CD4-positive, alpha-beta T cell treated with Interleukin-17A for 1 hour (primary cell): Measurements from ENCODE around the gene PRCD.
"Not testable (repeated sequence)": the region's sequence is repeated elsewhere in the genome, so short reads cannot be mapped to it uniquely, and the experiment has no call there.

Experiments
- DNase-seq: peaks from one replicate; pipeline ENCODE4 v3.0.0-alpha.2; 2020

The PRCD gene

DNA sequence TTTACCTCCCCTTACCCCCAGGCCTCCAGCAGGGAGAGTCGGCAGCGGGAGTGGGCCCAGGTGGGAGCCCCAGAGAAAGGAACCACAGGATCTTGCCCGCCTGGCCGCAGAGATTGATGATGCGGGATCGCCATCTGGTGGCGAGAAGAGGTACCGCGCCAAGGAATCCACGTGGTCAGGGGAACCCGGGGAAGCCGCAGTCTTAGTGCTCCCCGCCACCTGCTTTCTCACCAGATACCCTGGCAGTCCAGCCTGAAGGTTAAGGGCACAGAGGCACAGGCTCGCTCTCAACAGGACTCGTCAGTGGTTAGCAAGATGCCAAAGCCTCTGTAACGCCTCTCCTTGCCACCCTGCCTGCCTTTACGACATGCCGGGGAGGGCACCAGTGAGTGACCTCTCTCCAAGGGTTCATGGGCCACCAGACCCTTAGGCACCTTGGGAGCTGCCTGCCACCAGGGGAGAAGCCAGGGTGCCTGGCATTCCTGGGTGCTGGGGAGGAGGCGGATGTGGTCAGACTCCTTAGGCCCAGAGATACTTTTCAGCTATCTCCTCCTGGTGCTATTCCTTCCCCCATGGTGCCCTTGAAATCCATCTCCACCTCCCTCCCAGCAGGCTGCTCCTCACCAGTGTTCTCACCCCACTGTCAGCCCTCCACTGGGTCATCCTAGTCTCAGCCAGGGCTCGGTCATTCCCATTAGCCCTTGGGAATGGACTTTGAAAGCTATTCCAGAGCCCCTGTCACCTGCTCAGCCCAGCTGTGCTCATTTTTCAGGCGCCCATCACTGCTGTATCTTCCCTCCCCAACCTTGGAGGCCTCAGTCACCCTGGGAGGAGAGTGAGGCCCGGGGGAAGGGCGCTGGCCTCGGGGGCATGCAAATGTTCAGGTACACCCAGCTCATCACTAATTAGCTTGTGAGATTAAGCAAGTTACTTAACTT, 33.2 kb upstream of the PRCD start:
- peak; percentile 93 for DNase-seq

DNA sequence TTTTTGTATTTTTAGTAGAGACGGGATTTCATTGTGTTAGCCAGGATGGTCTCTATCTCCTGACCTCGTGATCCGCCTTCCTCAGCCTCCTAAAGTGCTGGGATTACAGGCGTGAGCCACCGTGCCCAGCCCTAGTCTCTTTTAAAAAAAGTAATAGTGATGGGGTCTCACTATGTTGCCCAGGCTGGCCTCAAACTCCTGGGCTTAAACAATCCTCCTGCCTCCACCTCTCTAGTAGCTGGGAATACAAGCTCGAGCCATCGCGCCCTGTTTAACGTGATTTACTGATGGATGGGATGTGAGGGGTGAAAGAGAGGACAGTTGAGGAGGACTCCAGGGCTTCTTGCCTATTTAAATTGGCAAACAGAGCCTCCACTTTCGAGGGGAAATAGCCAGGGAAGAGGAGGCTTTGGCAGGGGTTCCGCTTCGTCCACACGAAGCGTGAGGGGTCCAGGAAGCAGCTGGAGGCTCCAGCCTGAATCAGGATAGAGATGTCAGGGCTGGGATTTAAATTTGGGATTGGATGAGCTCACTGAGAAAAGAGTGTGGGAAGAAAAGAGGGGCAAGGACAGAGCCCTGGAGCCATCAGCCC, 31.3 kb upstream of the PRCD start:
- not testable (repeated sequence) for DNase-seq

DNA sequence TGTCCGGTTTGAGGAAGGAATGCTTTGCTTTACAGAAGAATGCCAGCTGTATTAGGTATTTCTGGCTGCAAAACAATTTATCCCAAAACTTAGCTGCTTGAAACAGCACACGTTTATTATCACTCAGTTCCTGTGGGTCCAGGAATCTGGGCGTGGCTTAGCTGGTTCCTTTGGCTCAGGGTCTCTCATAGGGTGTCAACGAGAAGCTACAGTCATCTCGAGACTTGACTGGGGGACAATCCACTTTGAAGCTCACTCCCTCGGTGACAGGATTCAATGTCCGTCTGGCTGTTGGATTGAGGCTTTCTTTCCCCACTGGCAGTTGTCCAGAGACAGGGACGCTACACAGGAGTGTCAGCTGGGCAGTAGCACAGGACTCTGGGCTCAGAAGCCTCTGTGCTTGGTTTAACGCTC, 29.0 kb upstream of the PRCD start:
- DNase-seq, result no peak

DNA sequence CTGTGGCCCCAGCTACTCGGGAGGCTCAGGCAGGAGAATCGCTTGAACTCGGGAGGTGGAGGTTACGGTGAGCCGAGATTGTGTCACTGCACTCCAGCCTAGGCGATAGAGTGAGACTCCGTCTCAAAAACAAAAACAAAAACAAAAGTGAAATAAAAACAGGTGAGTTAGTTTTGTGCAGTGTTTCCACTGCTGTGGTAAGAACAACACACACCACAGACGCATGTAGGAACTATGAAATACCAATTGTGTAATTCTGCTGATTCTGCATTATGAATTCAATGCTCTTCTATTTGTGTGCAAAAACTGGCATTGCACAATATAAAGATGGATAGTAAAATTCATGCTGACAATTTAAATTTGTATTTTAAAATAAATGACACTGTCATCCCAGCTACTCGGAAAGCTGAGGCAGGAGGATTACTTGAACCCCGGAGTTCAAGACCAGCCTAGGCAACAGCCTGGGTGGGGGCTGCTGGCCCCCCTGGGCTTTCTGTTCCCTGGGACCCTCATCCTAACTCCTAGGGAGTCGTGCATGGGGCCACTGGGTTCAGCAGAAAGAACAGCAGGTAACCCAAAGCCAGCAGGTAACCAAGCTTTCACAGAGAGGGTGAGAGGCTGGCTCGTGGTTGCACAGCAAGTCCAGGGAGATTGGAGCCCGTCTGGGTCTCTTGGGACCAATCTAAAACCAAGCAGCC, 28.0 kb upstream of the PRCD start:
- DNase-seq, result peak; percentile 27

DNA sequence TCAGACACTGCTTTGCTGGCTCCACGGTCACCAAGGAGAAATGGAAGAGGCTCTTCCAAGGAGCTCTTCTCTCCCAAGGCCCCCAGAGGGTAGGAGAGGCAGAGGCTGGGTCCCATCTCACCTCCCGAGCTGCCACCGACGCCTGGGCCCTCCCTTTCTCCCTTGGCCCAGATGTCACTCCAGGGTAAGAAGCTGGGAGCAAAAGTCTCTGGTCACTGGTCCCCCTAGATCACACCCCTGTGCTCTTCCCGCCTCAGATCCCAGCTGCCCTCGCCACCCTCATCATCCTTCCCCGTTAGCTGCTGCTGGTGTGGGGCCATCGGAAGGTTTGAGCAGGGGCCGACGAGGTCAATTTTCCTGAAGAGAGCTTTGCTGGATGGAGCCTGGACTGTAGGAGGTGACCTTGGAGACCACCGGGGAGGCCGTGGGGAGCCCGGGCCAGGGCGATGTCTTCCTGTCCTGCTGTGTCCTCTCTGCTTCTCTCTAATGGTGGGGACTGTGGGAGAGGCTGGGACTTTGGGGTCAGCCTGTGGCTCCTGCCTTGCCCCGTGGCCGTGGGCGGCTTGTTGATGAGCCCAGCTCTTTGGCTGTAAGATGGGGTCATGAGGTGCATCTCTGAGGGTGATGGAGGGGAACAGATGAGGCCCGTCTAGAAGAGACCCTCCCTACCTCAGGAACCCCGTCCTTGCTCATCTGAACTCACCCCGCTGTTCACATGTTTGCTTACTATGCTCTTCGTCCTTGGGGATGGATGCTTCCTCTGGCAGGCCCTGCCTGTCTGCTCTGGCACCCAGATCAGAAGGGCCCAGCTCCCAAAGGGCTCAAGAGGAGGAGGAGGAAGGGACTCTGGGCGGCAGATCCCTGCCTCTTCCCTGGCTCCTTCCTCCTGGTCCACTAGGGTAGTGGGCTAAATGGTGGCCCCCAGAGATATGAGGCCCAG, 27.2 kb upstream of the PRCD start:
- DNase-seq, result no peak

DNA sequence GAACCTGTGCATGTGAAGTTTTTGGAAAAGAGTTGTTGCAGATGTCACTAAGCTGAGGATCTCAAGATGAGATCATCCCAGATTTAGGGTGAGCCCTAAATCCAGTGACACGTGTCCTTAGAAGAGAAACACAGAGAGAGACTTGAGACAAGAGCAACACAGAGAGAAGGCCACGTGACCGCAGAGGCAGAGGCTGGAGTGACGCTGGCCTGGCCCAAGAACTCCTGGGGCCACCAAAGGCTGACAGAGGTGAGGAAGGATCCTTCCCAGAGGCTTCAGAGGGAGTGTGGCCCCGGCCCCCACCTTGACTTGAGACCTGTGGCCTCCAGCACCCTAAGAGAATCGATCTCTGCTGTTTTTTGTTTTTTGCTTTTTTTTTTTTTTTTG, 26.5 kb upstream of the PRCD start:
- DNase-seq, result no peak

DNA sequence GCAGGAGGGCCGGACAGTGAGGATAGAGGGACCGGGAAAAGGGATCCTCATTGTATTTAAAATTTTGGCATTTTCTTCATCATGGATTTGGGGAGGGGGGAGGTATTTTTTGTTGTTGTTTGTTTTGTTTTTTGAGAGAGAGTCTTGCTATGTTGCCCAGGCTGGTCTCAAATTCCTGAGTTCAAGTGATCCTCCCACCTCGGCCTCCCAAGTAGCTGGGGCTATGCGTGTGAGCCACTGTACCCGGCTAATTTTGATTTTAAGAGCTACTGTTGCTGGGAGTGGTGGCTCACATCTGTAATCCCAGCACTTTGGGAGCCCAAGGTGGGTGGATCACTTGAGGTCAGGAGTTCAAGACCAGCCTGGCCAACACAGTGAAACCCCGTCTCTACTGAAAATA, 25.5 kb upstream of the PRCD start:
- not testable (repeated sequence) for DNase-seq

DNA sequence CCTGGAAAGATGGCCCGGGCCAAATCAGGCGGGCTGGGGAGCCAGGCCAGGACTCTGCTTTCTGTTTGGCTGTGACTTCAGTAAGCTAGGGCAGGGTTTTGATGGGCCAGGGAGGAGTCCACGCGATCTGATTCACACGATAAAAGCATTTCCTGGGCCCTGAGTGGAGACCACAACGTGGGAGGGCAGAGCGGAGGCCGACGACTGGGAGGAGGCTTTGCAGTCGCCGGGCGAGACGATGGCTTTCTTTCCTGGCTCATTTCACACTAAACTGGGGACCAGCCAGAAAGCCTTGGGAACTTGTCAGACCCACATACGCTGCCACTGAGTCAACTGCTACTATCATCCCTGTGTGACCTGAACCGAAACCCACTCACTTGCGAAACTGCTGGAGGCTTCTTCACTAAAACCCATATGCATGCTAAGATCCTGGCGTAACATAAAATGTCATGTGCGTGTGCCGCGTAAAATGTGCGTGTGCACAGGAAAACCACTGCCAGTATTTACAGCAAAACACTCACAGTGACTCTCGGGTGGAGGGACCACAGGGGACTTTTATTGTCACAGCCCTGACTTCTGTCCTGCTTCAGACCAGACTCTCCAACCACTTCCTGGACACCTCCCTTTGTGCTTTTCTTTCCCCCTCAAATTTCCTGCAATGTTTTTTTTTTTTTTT, 24.4 kb upstream of the PRCD start:
- peak; percentile 93 for DNase-seq

DNA sequence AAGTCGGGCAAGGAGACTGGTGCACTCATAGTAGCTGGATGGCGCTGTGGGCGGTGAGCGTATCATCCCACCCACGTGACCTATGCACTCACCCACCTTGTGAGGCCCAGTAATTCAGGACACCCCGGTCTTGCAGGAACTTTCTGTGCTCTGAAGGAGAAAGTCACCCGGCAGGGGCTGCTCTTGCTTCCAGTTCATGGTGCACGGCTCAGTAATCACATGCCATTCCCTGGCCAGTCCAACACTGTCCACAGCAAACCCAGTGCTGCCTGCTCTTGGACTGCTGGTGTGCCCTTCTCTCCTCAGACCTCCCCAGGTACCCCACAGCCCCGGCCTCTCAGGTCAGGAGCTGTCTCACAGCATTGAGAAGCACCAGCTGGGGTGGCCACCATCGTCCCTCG, 22.2 kb upstream of the PRCD start:
- DNase-seq, result no peak

DNA sequence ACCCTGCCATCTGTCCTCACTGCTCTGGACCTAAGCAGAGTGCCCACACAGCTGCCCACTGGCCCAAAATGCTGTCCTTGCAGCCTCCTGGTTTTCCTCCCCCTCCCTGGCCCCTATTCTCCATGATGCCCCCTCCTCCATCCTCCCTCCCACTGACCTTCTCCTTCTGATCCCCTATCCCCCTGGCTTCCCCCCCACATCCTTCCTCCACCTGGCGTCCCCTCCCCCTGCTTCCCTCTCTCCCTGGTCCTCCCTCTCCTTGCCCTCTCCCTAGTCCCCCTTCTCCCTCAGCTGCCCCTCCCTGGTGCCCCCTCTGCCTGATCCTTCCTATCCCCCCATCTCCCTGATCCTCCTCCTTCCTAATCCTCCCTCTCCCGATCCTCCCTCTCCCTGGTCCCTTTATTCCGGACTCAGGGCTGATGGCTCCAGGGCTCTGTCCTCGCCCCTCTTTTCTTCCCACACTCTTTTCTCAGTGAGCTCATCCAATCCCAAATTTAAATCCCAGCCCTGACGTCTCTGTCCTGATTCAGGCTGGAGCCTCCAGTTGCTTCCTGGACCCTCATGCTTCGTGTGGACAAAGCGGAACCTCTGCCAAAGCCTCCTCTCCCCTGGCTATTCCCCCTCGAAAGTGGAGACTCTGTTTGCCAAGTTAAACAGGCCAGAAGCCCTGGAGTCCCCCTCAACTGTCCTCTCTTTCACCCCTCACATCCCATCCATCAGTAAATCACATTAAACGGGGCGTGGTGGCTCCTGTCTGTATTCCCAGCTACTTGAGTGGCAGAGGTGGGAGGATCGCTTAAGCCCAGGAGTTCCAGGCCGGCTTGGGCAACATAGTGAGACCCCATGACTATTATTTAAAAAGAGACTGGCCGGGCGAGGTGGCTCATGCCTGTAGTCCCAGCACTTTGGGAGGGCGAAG, 20.5 kb upstream of the PRCD start:
- DNase-seq, result no peak

DNA sequence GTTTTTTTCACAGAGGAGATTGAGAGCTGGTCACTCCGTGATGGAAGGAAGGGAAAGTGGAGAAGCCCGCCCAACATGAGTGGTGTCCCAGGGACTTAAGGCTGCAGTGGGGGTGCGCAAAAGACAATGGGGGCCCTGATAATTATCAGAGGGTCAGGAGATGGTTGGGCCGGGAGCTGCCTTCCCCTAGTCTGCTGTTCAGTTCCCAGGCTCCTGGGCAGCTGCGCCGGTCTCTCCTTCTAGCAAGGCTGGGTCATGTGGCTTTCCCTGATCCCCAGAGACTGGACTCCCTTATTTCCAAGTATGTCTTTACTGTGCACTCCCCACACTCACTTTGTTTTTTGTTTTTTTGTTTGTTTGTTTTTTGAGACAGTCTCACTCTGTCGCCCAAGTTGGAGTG, 18.6 kb upstream of the PRCD start:
- no peak for DNase-seq

DNA sequence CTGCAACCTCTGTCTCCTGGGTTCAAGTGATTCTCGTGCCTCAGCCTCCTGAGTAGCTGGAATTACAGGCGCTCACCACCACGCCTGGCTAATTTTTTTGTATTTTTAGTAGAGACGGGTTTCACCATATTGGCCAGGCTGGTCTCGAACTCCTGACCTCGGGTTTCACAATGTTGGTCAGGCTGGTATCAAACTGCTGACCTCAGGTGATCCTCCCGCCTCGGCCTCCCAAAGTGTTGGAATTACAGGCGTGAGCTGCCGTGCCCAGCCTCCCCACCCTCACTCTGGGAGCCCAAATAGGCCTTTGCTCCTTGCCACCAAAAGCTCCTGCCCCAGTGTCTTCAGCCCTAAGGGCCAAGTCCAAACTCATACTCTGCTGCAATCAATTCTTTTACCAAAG, 18.2 kb upstream of the PRCD start:
- not testable (repeated sequence) for DNase-seq

DNA sequence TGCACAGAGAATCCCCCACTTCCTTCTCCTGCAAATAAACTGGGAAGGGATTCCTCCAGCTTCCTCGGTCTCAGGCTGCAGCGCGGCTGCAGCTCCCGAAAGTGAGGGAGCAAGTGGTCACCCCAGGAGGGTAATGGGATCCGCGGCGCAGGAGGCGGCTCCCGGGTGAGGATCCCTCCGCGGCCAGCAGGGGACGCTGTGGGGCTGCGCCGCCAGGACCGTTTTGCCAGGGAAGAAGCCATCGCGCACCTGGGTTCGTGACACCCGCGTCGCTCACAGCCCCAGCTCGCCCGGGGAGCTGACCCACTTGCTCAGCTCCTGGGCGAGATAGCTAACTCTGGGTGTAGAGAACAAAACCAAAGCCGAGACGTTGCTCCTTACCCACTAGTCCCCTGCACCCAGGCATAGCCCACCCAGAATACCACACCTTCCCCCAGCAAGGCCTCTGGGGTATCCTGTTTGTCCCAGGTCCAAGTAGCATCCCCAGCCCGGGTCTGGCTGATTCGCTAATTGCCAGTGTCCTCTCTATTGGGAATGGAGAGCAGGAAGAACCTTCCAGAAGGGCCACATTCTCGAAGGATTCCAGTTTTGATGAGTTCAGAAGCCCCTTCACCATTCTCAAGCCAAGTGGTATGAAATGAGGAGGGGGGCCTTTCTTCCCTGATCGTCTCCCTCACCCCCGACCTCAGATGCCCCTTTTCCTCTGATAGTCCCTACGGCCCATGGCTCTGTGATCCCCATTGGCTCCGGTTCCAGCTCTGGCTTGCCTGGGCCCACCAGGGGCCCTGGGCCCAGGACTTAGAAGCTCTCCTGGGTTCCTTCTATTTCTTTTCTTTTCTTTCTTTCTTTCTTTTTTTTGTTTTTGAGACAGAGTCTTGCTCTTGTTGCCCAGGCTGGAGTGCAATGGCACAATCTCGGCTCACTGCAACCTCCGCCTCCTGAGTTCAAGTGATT, 16.5 kb upstream of the PRCD start:
- peak; percentile 82 for DNase-seq

DNA sequence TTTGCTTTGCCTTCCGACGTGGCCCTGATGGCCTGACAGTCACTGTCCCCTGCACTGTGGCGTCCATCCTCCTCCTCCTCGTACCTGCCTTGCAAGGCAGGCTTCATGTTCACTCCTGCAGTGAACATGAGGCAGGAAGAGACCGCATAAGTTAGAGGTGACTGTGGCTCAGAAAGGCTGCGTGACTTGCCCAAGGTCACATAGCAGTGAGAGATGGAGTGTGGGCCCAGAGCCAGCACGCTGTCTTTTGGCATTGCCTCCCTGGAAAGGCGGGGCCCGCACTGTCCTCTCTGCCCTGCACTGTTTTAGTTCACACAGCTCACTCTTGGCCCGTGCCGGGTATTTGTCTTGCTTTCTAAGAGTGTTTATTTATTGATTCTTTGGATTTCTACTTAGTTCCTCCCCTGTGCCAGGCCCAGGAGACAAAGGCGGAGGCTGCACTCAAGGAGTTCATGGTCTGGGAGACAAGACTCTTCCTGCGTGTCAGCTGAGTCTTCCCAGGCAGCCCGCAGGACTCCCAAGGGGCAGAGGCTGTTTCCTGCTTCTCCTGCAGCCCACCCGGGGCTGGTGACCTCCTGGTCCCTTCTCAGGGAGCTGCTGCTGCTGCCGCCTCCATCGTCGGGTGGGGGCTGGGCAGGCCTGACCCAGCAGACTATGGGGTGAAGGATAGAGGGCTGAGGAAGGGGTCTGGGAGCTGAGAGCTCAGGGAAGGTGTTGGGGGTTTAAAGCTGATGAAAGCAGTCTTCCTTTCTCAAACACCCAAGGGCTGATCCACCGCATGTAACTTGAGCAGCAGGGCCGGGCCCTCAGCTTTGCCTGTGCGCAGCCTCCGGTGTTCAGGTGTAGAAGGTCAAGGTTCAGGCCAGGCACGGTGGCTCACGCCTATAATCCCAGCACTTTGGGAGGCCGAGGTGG, 15.0 kb upstream of the PRCD start:
- no peak for DNase-seq

DNA sequence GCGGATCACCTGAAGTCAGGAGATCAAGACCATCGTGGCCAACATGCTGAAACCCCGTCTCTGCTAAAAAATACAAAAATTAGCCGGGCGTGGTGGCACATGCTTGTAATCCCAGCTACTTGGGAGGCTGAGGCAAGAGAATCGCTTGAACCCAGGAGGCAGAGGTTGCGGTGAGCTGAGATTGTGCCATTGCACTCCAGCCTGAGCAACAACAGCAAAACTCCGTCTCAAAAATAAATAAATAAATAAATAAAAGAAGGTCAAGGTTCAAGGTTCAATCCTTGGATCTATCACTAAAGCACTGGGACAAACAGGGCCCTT, 14.4 kb upstream of the PRCD start:
- DNase-seq, result not testable (repeated sequence)

DNA sequence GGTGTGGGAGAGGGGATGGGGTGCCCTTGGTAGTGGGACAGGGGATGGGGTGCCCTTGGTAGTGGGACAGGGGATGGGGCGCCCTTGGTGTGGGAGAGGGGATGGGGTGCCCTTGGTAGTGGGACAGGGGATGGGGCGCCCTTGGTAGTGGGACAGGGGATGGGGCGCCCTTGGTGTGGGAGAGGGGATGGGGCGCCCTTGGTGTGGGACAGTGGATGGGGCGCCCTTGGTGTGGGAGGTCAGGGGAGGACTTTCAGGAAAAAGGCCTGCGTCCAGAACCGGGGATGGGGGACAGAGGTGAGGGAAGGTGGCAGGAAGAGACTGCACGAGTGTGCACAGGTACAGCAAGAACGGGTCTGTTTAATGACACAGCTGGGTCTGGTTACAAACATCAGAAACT, 12.8 kb upstream of the PRCD start:
- DNase-seq, result not testable (repeated sequence)

DNA sequence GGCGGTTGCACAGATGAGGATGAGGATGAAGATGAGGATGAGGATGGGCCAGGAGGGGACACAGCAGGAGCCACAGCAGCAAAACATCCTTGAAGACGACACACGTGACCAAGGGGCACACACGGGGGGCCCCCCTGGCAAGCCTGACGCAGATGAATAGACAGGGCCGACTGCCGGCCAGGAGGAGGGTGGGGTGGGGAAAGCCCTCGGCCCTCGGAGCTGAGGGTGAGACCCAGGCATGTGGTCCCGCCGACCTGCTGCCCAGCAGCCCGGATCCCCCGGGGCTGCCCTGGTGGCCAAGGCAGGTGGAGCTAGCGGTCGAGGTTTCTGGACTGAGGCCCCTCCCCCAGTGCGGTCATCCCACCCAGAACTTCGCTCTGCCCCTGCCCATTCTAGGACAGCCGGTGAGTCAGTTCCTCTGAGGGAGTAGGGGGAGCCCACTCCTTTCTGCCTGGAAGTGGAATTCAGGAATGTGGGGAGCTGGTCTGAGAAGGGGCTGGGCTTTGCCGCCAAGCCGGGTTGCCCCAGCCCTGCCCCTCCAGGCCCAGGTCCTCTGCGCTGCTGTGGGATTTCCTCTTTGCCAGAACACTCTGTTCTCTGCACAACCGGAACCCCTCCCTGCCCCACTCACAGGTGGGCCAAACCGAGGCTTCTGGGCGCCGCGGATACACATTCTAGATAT, 12.3 kb upstream of the PRCD start:
- DNase-seq, result peak; percentile 65

DNA sequence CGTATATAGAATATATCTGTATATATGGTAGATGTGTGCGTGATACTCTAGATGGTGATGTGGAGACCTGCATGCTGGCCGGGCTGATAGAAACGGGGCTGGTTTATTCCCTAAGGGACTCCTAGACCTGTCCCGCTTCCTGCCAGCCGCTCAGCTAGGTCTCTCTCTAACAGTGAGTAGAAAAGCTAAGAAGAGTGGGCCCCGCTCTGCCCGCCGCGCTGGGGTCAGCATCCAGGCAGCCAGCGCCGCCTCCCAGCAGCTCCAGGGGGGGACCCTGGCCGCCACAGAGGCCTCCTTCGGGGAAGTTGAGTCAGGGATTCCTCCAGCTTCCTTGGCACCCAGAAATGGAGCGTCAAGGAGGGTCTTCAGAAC, 11.7 kb upstream of the PRCD start:
- DNase-seq, result no peak
